Activated CD8-positive, alpha-beta memory T cell treated with anti-CD3 and anti-CD28 coated beads for 24 hours (primary cell): ENCODE data around the gene RGS7.
"Not testable (repeated sequence)": the region's sequence is repeated elsewhere in the genome, so short reads cannot be mapped to it uniquely, and the experiment has no call there.

Source experiments
- DNase-seq: peaks from one replicate; pipeline ENCODE4 v3.0.0-alpha.2; 2020

The RGS7 gene

GRCh38 chr1:241130881-241131280 is 226.1 kb downstream of the RGS7 start:
- DNase-seq: no peak

GRCh38 chr1:241129207-241129960 is 227.6 kb downstream of the RGS7 start:
- DNase-seq: no peak

- DNase-seq: no peak
Measured at GRCh38 chr1:241125286-241125685, 231.7 kb downstream of the RGS7 start.

GRCh38 chr1:241118049-241118448 is 239.0 kb downstream of the RGS7 start:
- no peak for DNase-seq

GRCh38 chr1:241115784-241116183 is 241.2 kb downstream of the RGS7 start:
- DNase-seq: no peak

GRCh38 chr1:241114699-241115233 is 242.2 kb downstream of the RGS7 start:
- DNase-seq: no peak

- no peak for DNase-seq
Measured at GRCh38 chr1:241113557-241113956, 243.4 kb downstream of the RGS7 start.

GRCh38 chr1:241109039-241109438 is 248.0 kb downstream of the RGS7 start:
- no peak for DNase-seq

- no peak for DNase-seq
Measured at GRCh38 chr1:241105147-241105546, 251.9 kb downstream of the RGS7 start.

- no peak for DNase-seq
Measured at GRCh38 chr1:241102664-241103063, 254.3 kb downstream of the RGS7 start.

GRCh38 chr1:241101622-241102021 is 255.4 kb downstream of the RGS7 start:
- no peak for DNase-seq

- DNase-seq: no peak
Measured at GRCh38 chr1:241097479-241097878, 259.5 kb downstream of the RGS7 start.

GRCh38 chr1:241096982-241097381 is 260.0 kb downstream of the RGS7 start:
- DNase-seq: no peak

GRCh38 chr1:241095847-241096246 is 261.2 kb downstream of the RGS7 start:
- no peak for DNase-seq

- no peak for DNase-seq
Measured at GRCh38 chr1:241090798-241091197, 266.2 kb downstream of the RGS7 start.

- not testable (repeated sequence) for DNase-seq
Measured at GRCh38 chr1:241089066-241089465, 267.9 kb downstream of the RGS7 start.

GRCh38 chr1:241088075-241088474 is 268.9 kb downstream of the RGS7 start:
- not testable (repeated sequence) for DNase-seq

- DNase-seq: no peak
Measured at GRCh38 chr1:241086686-241087085, 270.3 kb downstream of the RGS7 start.

GRCh38 chr1:241083285-241083684 is 273.7 kb downstream of the RGS7 start:
- no peak for DNase-seq

GRCh38 chr1:241081473-241081872 is 275.5 kb downstream of the RGS7 start:
- DNase-seq: no peak

GRCh38 chr1:241079459-241079858 is 277.5 kb downstream of the RGS7 start:
- no peak for DNase-seq

- no peak for DNase-seq
Measured at GRCh38 chr1:241079047-241079446, 278.0 kb downstream of the RGS7 start.

GRCh38 chr1:241077386-241078147 is 279.4 kb downstream of the RGS7 start:
- no peak for DNase-seq

GRCh38 chr1:241074507-241074906 is 282.5 kb downstream of the RGS7 start:
- DNase-seq: no peak
